Measurements from ENCODE around the gene SDHD.

Gene SDHD

GRCh38 chr11:112106070-112106469, 19.4 kb downstream of the SDHD start:
- DNase-seq = no peak

DNA sequence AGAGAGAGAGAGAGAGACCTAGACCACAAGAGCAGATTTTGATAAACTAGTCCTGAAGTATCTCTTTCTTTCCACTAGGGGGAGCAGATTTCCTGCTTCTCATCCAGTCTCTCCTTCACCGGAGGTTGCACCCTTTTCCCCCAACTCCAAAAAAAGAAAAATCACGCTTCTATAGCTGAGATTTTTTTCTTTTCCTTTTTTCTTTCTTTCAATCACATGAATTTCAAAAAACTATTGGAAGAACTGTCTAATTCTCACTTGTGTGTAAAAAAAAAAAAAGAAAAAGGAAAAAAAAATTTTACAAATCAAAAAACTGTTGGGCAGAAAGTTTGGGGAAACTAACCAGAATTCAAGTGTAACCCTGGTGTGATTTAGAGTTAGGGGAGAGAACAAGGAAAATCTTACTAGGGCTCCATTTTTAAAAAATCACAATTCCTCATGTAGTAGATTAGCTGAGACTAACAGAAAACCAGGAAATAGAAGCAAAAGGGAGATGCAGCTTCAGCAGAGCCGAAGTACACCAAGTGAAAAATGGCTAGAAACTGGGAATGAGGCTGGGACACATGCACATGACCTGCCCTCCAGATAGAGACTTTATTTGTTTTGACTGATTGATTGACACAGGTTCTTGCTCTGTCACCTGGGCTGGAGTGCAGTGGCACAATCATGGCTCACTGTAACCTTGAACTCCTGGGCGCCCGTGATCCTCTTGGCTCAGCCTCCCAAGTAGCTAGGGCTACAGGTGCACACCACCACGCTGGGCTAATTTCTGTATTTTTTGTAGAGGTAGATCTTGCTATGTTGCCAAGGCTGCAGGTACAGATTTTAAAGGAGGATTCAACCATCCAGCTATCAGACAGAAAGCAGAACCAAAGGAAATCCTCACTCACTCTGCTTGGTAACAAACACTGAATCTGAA, 27.1 kb downstream of the SDHD start:
- peak; percentile 79 for DNase-seq

DNA sequence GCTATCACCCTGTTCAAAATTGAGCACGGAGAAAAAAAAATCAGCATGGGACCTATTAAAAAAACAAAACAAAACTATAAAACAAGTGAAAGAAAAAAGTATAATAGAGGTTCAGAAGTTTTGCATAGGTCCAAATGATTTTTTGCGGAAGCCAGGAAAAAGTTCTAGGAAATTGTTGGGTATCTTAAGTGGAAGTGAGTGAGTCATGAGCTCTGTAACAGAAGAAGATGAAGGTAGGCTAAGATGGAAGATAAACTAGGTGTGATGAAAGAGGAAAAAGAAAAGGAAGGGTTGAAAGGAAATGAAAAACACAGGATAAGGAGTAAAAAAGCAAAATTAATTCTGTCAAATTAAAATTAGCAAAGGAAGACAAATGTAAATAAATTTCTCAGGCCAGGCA, 27.8 kb downstream of the SDHD start:
- no peak for DNase-seq

GRCh38 chr11:112115386-112115785, 28.7 kb downstream of the SDHD start:
- DNase-seq = no peak

DNA sequence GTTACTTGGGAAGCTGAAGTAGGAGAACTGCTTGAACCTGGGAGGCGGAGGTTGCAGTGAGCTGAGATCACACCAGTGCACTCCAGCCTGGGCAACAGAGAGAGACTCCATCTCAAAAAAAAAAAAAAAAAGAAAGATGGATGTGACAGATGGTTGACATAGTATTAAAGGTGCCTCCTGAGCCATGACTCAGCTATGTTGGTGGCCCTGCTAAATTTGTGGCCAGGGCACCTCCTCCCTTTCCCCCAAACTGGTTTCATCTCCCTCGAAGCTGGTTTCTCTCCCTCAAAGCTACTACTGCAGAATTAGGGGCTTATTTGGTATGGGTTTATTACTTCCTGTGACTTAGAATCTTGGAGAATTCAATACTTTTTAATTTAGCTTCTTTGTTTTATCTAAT, 31.5 kb downstream of the SDHD start:
- DNase-seq = no peak

GRCh38 chr11:112121981-112122615, 35.4 kb downstream of the SDHD start:
- no peak for DNase-seq

DNA sequence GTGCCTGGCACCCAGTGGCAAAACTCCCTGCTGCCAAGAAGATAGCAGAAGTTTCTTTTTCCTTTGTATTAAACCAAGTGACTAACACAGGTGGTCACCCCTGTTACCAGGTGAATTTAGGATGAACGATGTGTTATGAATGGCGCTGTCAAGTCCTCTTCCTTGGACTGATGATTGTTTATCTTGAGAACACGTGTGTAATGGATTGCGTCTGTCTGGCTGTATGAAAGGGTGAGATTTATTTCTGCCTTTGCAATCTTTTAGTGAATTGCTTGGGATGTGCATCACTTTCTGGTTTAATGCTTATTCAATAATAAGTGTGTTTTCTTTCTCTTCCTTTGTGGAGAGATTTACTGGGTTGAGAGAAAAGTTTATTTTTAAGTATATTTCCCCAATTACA, 36.5 kb downstream of the SDHD start:
- DNase-seq = no peak

- DNase-seq = no peak
These were observed 40.4 kb downstream of the SDHD start for GRCh38 chr11:112127056-112127455.

DNA sequence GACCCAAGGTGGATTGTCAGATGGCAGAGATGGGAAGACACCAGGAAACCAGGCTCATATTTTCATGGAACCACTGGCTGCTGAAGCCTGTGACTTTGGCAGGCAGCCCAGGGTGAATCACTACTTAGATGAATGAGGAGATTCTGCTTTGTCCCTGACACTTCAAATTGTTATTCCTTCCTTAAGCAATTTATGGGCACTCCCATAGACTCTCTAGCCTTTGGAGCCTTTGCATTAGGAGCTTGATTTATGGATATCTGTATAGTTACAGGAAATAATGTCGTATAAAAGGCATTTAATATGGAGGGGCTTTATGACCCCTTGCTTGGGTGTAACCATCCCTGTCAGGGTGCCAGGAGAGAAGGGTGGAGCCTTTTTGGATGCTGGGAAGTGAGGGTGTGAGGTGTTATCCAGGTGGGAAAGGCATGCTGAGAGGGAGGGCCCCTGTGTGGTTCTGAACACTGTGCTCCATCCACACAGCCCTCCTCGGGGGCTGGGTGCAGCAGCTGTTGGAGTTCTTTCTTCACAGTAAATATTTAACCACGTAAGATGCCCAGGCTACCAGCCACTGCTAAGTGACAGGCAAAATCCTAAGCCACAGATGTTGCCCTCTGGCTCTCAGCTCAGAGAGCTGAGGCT, 41.9 kb downstream of the SDHD start:
- DNase-seq = peak; percentile 84

DNA sequence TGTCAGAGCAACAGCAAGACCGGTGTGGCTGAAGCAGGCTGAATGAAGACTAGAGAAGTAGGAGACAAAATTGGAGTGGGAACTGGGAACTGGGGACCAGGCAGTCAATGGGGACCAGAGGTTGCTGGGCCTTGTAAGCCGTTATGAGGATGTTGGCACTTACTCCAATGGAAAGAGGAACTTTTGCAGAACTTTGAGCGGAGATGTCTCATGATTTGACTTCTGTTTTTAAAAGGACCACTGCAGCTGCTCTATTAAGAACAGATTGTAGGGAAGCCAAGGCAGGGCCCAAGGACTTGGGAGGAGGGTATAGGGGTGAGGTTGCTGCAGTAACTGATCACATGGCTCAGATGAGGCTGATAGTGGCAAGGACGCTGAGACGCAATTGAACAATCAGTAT, 43.0 kb downstream of the SDHD start:
- no peak for DNase-seq

- DNase-seq = no peak
These were observed 46.1 kb downstream of the SDHD start for GRCh38 chr11:112132737-112133136.

DNA sequence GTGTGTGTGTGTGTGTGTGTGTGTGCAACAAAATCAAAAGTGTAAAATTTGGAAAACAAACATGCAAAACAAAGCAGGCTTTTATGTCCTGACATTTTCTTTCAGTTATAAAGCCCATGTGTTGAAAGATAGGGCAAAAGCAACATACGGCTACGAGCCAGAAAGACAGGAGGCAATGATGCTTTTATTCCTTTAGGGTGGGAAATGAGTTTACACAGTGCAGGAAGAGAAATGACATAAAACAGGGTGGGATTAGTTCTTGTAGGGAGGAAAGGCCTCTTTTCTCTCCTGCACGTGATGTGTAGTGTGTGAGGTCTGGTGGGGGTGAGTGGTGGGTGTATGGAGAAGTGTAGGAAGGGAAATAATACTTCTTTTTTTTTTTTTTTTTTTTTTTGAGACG, 47.8 kb downstream of the SDHD start:
- no peak for DNase-seq

- no peak for DNase-seq
These were observed 56.9 kb downstream of the SDHD start for GRCh38 chr11:112143597-112143996.
